GM08714 (cell line): ENCODE data around the gene INSYN2A.

Experiments used
- H3K4me3 ChIP-seq: fragments of 200-500 bp; sonication (Bioruptor generic); 2 replicates; pipeline ENCODE4 v1.5.1; 2014; ENCODE audit warnings: mild to moderate bottlenecking, low read length, inconsistent platforms
- ZNF274 ChIP-seq: IDR thresholded peaks from 2 replicates; pipeline ENCODE4 v1.6.1; 2012; ENCODE audit warnings: mild to moderate bottlenecking, low read depth, low read length

INSYN2A gene

GRCh38 chr10:127182161-127182560 lies 14.2 kb downstream of the INSYN2A start:
- no peak for TF ChIP-seq ZNF274
- no peak overlapping the region for H3K4me3 ChIP-seq

- H3K4me3 ChIP-seq, result no peak overlapping the region
- TF ChIP-seq ZNF274, result no peak
These were observed 16.7 kb downstream of the INSYN2A start for GRCh38 chr10:127179612-127180250.

- no peak overlapping the region for H3K4me3 ChIP-seq
- TF ChIP-seq ZNF274, result no peak
These were observed 19.7 kb downstream of the INSYN2A start for GRCh38 chr10:127176649-127177048.

GRCh38 chr10:127175357-127176110 lies 20.9 kb downstream of the INSYN2A start:
- TF ChIP-seq ZNF274, result no peak

GRCh38 chr10:127174866-127175265 lies 21.5 kb downstream of the INSYN2A start:
- TF ChIP-seq ZNF274, result no peak
- H3K4me3 ChIP-seq, result no peak overlapping the region

More at GRCh38 chr10:127175357-127176110, 20.9 kb downstream of the INSYN2A start:
- H3K4me3 ChIP-seq, result no peak overlapping the region

GRCh38 chr10:127168261-127168660 lies 28.1 kb downstream of the INSYN2A start:
- TF ChIP-seq ZNF274, result no peak
- H3K4me3 ChIP-seq, result no peak overlapping the region

- TF ChIP-seq ZNF274, result no peak
- H3K4me3 ChIP-seq, result no peak overlapping the region
These were observed 33.5 kb downstream of the INSYN2A start for GRCh38 chr10:127162841-127163240.

- H3K4me3 ChIP-seq, result no peak overlapping the region
- TF ChIP-seq ZNF274, result no peak
These were observed 34.9 kb downstream of the INSYN2A start for GRCh38 chr10:127161482-127161881.

- no peak overlapping the region for H3K4me3 ChIP-seq
- TF ChIP-seq ZNF274, result no peak
These were observed 36.6 kb downstream of the INSYN2A start for GRCh38 chr10:127159648-127160245.

GRCh38 chr10:127158662-127159061 lies 37.7 kb downstream of the INSYN2A start:
- H3K4me3 ChIP-seq, result no peak overlapping the region
- TF ChIP-seq ZNF274, result no peak

GRCh38 chr10:127157506-127158200 lies 38.7 kb downstream of the INSYN2A start:
- no peak overlapping the region for H3K4me3 ChIP-seq
- no peak for TF ChIP-seq ZNF274

GRCh38 chr10:127157089-127157488 lies 39.3 kb downstream of the INSYN2A start:
- no peak for TF ChIP-seq ZNF274
- H3K4me3 ChIP-seq, result no peak overlapping the region

GRCh38 chr10:127154831-127155620 lies 41.4 kb downstream of the INSYN2A start:
- no peak overlapping the region for H3K4me3 ChIP-seq
- TF ChIP-seq ZNF274, result no peak

GRCh38 chr10:127153181-127153580 lies 43.2 kb downstream of the INSYN2A start:
- H3K4me3 ChIP-seq, result no peak overlapping the region
- TF ChIP-seq ZNF274, result no peak
